Measurements from ENCODE around the gene GPANK1.

DNA sequence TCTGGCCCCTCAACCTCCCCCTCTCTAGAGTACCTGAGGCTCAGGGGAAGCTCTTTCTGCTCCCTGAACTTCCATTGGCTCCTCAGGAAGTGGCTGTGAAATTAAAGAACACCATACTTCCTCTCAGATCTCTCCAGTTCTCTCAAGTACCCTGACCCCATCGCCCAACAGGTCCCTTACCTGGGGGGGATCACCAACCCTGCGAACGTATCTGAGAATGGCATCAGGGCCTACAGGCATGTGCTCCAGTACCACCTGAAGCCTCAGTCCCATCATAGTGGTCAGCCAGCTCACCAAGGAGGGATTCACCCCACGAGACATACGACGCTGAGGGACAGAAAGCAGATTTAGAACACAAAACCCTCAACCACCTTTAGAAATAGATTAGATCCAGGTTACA, 24.2 kb downstream of the GPANK1 start:
- TF ChIP-seq CTCF (IDR thresholded peaks at IDR 0.05) (no peak), POLR2A (IDR thresholded peaks at IDR 0.05) (no peak)
